ENCODE measurements around the gene CALN1. TPM values are rescaled to one million over a fixed set of nuclear protein-coding genes. Genes with fewer than 3 reads are reported as not detected.

Gene CALN1
- total RNA-seq, 2 donors from 2014 or later = 0.52 to 1.6 TPM

DNA sequence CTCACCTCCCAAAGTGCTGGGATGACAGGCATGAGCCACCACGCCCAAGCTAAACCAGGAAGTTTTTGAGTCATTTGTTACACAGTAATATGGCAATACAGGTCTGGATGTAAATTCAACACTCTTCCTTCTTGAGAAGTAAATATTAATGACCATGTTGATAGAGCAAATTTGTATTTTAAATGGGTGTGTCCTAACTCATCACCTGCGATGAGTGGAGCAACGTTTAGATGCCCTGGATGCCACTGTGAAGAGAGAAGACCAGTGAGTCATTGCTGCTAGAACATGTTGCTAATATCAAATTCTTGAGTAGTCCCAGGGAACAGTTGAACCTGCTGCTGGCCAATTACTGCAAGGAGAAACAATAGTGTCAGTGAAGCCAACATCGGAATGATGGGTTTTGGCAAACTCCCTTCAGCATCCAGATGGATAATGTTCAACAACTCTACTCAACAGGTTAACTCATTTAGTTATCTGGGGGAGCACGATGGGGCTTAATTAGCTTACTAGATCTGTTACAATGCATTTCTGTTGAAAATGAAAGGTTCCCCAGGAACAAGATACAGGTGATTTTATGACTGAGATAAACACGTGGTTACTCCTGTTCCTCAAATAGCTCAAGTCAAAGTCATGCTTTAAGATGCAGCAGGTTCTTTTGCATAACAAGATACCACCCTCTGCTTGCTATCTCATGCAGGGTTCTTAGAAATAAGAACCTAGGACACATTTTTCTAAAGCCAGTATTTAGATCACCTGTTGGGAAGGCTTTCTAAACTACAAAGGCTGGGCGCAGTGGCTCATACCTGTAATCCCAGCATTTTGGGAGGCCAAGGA, 146.8 kb downstream of the CALN1 start:
- Histone ChIP-seq H3K36me3 (replicated peaks in 1 of 2; ENCODE audit: insufficient read depth in 1 of 2, low read depth in 2 of 2) (no peaks in the 10 kb centered on the region), H3K4me1 (no peaks in the 10 kb centered on the region), H3K27me3 (no peaks in the 10 kb centered on the region), H3K9me3 (no peaks in the 10 kb centered on the region), H3K4me3 (no peak overlapping the region), H3K27ac (no peak overlapping the region)
- TF ChIP-seq CTCF (IDR thresholded peaks at IDR 0.05) = no peak
- no peak for TF ChIP-seq POLR2A (IDR thresholded peaks at IDR 0.05)
- ATAC-seq (no peak), DNase-seq (no peak)
- WGBS, 2 donors = 62 to 69% methylated on average over 7 of the region's 7 CpGs
- intact Hi-C loops (cut with DNase I) = no loop called here

- Histone ChIP-seq H3K36me3 (replicated peaks in 1 of 2; ENCODE audit: insufficient read depth in 1 of 2, low read depth in 2 of 2) (no peaks in the 10 kb centered on the region), H3K27me3 (no peaks in the 10 kb centered on the region), H3K9me3 (no peaks in the 10 kb centered on the region), H3K4me1 (no peaks in the 10 kb centered on the region), H3K4me3 (no peak overlapping the region), H3K27ac (no peak overlapping the region)
- no peak for ATAC-seq
- TF ChIP-seq CTCF (IDR thresholded peaks at IDR 0.05) = no peak
- TF ChIP-seq POLR2A (IDR thresholded peaks at IDR 0.05) = no peak
- intact Hi-C loops (cut with DNase I) = no loop called here
- WGBS, 2 donors = 45 to 50% methylated on average over 3 of the region's 3 CpGs
- DNase-seq = no peak
These were observed 151.7 kb downstream of the CALN1 start for GRCh38 chr7:72260406-72260805.

- no peak overlapping the region for H3K4me3 ChIP-seq
- ATAC-seq (no peak), DNase-seq (no peak)
- no peaks in the 10 kb centered on the region for H3K36me3 ChIP-seq (replicated peaks in 1 of 2; ENCODE audit: insufficient read depth in 1 of 2, low read depth in 2 of 2)
- H3K9me3 ChIP-seq = no peaks in the 10 kb centered on the region
- H3K27ac ChIP-seq = no peak overlapping the region
- H3K27me3 ChIP-seq = no peaks in the 10 kb centered on the region
- TF ChIP-seq POLR2A (IDR thresholded peaks at IDR 0.05) = no peak
- no peak for TF ChIP-seq CTCF (IDR thresholded peaks at IDR 0.05)
- intact Hi-C loops (cut with DNase I) = no loop called here
- 14 to 16% methylated on average over 3 of the region's 3 CpGs for WGBS, 2 donors
- H3K4me1 ChIP-seq = no peaks in the 10 kb centered on the region
These were observed 154.1 kb downstream of the CALN1 start for GRCh38 chr7:72258074-72258473.

GRCh38 chr7:72254455-72254854, 157.7 kb downstream of the CALN1 start:
- H3K9me3 ChIP-seq = no peaks in the 10 kb centered on the region
- DNase-seq (no peak), ATAC-seq (no peak)
- intact Hi-C loops (cut with DNase I) = no loop called here
- no peak for TF ChIP-seq POLR2A (IDR thresholded peaks at IDR 0.05)
- no peak for TF ChIP-seq CTCF (IDR thresholded peaks at IDR 0.05)
- no peak overlapping the region for H3K4me3 ChIP-seq
- WGBS, 2 donors = 57 to 62% methylated on average over 4 of the region's 4 CpGs
- no peaks in the 10 kb centered on the region for H3K4me1 ChIP-seq
- no peaks in the 10 kb centered on the region for H3K36me3 ChIP-seq (replicated peaks in 1 of 2; ENCODE audit: insufficient read depth in 1 of 2, low read depth in 2 of 2)
- no peak overlapping the region for H3K27ac ChIP-seq
- no peaks in the 10 kb centered on the region for H3K27me3 ChIP-seq

DNA sequence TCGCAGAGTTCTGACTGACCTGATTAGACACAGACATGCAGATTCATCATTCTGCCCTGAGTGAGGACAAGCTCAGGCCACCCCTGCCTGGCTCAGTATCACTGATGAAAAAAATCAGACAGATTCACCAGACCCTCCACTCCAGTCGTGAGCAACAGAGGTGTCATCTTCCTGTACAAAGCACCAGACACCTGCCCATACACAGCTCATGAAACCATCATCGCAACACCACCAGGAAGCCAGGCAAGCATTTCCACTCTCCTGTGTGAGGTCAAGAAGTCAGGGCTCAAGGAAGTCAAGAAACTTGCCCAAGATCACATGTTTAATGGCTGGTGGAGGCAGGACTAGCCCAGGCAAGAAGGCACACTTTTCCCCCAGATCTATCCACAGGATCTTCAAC, 163.0 kb downstream of the CALN1 start:
- H3K27ac ChIP-seq = no peak overlapping the region
- no peaks in the 10 kb centered on the region for H3K36me3 ChIP-seq (replicated peaks in 1 of 2; ENCODE audit: insufficient read depth in 1 of 2, low read depth in 2 of 2)
- H3K9me3 ChIP-seq = no peaks in the 10 kb centered on the region
- no peaks in the 10 kb centered on the region for H3K4me1 ChIP-seq
- no peak for DNase-seq
- 74 to 96% methylated on average over 2 to 3 of the region's 3 CpGs for WGBS, 2 donors
- TF ChIP-seq POLR2A (IDR thresholded peaks at IDR 0.05) (no peak), CTCF (IDR thresholded peaks at IDR 0.05) (no peak)
- intact Hi-C loops (cut with DNase I) = no loop called here
- H3K27me3 ChIP-seq = no peaks in the 10 kb centered on the region
- no peak for ATAC-seq
- no peak overlapping the region for H3K4me3 ChIP-seq
